HG03565 (cell line): ENCODE measurements around the gene IPO13.

ENCODE experiments used
- ATAC-seq: cut with Tn5 transposase; IDR thresholded peaks from one replicate; pipeline ENCODE4 v1.9.1; 2021; ENCODE audit warnings: mild to moderate bottlenecking, moderate library complexity; ENCODE audit not compliant: unreplicated experiment

Gene IPO13

GRCh38 chr1:43987159-43987902 is 40.6 kb downstream of the IPO13 start:
- ATAC-seq, result no peak

GRCh38 chr1:43990271-43991199 is 43.8 kb downstream of the IPO13 start:
- ATAC-seq, result no peak

GRCh38 chr1:43991200-43991475 is 44.4 kb downstream of the IPO13 start:
- no peak for ATAC-seq

- no peak for ATAC-seq
Observed at GRCh38 chr1:43991476-43992231, 44.9 kb downstream of the IPO13 start, which contains the start of gene CCDC24. CCDC24 (plus strand) TSS chr1:43991599; CDS start chr1:43991879, 280 bp downstream.

GRCh38 chr1:43992232-43992995 is 45.7 kb downstream of the IPO13 start:
- ATAC-seq, result no peak

GRCh38 chr1:43993206-43993914 is 46.6 kb downstream of the IPO13 start:
- no peak for ATAC-seq

- ATAC-seq, result no peak
Observed at GRCh38 chr1:43994071-43994470, 47.3 kb downstream of the IPO13 start.

GRCh38 chr1:43994794-43995790 is 48.3 kb downstream of the IPO13 start:
- ATAC-seq, result no peak

- no peak for ATAC-seq
Observed at GRCh38 chr1:43995984-43996732, 49.4 kb downstream of the IPO13 start.

GRCh38 chr1:43996733-43997115 is 50.0 kb downstream of the IPO13 start:
- ATAC-seq, result no peak

GRCh38 chr1:43997295-43997999 is 50.7 kb downstream of the IPO13 start:
- ATAC-seq, result no peak

- ATAC-seq, result no peak
Observed at GRCh38 chr1:43998000-43998378, 51.2 kb downstream of the IPO13 start.

GRCh38 chr1:43999455-43999854 is 52.7 kb downstream of the IPO13 start:
- ATAC-seq, result no peak

GRCh38 chr1:44000122-44000665 is 53.4 kb downstream of the IPO13 start:
- ATAC-seq, result no peak

GRCh38 chr1:44002165-44002564 is 55.4 kb downstream of the IPO13 start:
- ATAC-seq, result no peak

GRCh38 chr1:44002606-44003157 is 55.9 kb downstream of the IPO13 start:
- no peak for ATAC-seq

- no peak for ATAC-seq
Observed at GRCh38 chr1:44008259-44008658, 61.5 kb downstream of the IPO13 start.
